Smooth muscle cell (in vitro differentiated cells): ENCODE measurements around the gene LPP. TPM values are rescaled to one million over a fixed set of nuclear protein-coding genes. Genes with fewer than 3 reads are reported as not detected.

Experiments
- DNase-seq: peaks from one replicate; lab custom pipeline; 2025; ENCODE audit not compliant: unreplicated experiment; lab: John Stamatoyannopoulos, UW
- H2AFZ ChIP-seq: fragments of 200-600 bp; sonication (generic); 2 replicates; pipeline ENCODE4 v1.6.0; 2016; ENCODE audit warnings: antibody characterized with exemption, low read depth, mild to moderate bottlenecking
- H3F3A ChIP-seq: fragments of 200-600 bp; sonication (generic); 2 replicates; pipeline ENCODE4 v1.6.0; 2017; ENCODE audit warnings: antibody characterized with exemption, low read depth
- H3K27ac ChIP-seq: fragments of 200-600 bp; sonication (generic); 2 replicates; pipeline ENCODE4 v1.5.1; 2016; ENCODE audit warnings: low read depth, mild to moderate bottlenecking
- H3K27me3 ChIP-seq: fragments of 200-600 bp; sonication (generic); 2 replicates; pipeline ENCODE4 v1.6.1; 2016; ENCODE audit warnings: low read depth, mild to moderate bottlenecking
- H3K36me3 ChIP-seq: fragments of 200-600 bp; sonication (generic); 2 replicates; pipeline ENCODE4 v1.5.1; 2016; ENCODE audit warnings: low read depth
- H3K4me1 ChIP-seq: fragments of 200-600 bp; sonication (generic); 2 replicates; pipeline ENCODE4 v1.5.1; 2016; ENCODE audit warnings: low read depth
- H3K4me2 ChIP-seq: fragments of 200-600 bp; sonication (generic); 2 replicates; pipeline ENCODE4 v1.6.0; 2016; ENCODE audit warnings: mild to moderate bottlenecking
- H3K4me3 ChIP-seq: fragments of 200-600 bp; sonication (generic); 2 replicates; pipeline ENCODE4 v1.5.1; 2016; ENCODE audit warnings: mild to moderate bottlenecking
- H3K79me2 ChIP-seq: fragments of 200-600 bp; sonication (generic); 2 replicates; pipeline ENCODE4 v1.6.0; 2016; ENCODE audit warnings: low read depth, mild to moderate bottlenecking
- H3K9ac ChIP-seq: fragments of 200-600 bp; sonication (generic); 2 replicates; pipeline ENCODE4 v1.6.0; 2016; ENCODE audit warnings: low read depth
- H3K9me3 ChIP-seq: fragments of 200-600 bp; sonication (generic); replicated peaks from 2 replicates; pipeline ENCODE4 v1.5.1; 2016; ENCODE audit warnings: low read depth
- H4K20me1 ChIP-seq: fragments of 200-600 bp; sonication (generic); 2 replicates; pipeline ENCODE4 v1.6.0; 2016; ENCODE audit warnings: low read depth
- CTCF ChIP-seq: fragments of 200-600 bp; sonication (generic); IDR thresholded peaks from 2 replicates; pipeline ENCODE4 v1.5.1; 2017; ENCODE audit warnings: borderline replicate concordance, mild to moderate bottlenecking, antibody characterized with exemption; ENCODE audit not compliant: insufficient read depth, poor library complexity, severe bottlenecking
- WGBS: methylation state at CpG from one replicate; pipeline ENCODE4 v1.1.7; 2016; ENCODE audit warnings: low lambda C conversion rate; 5-methylcytosine and 5-hydroxymethylcytosine counted together
- polyA plus RNA-seq: library from polyadenylated mRNA; unstranded; fragments of >200 nt; fragmentation: Nextera tagmentation; extraction: Ambion mirVana; gene quantifications from 2 replicates; pipeline ENCODE4 v1.2.1, GENCODE V29; 2016
- total RNA-seq: library from RNA; depleted of rRNA; stranded (reverse); fragments of >200 nt; gene quantifications from 2 replicates; pipeline ENCODE4 v1.2.3, GENCODE V29; 2014

Gene LPP
- total and polyA plus RNA-seq, 2 experiments from 2014 or later: 42.3 to 128 TPM

GRCh38 chr3:188839187-188839695 lies 685.3 kb downstream of the LPP start:
- Histone ChIP-seq H3K4me2 (no peak overlapping the region), H3K27me3 (no peaks in the 10 kb centered on the region), H3K36me3 (no peaks in the 10 kb centered on the region), H3K27ac (no peak overlapping the region), H3K4me1 (no peaks in the 10 kb centered on the region), H4K20me1 (peaks cover 48% of the 10 kb centered on the region), H3F3A (peaks cover 10% of the 10 kb centered on the region), H3K79me2 (peaks cover 16% of the 10 kb centered on the region), H3K9me3 (no peaks in the 10 kb centered on the region), H2AFZ (no peak overlapping the region), H3K4me3 (no peak overlapping the region), H3K9ac (no peak overlapping the region)
- 60% methylated on average over 8 of the region's 8 CpGs for WGBS
- no peak for TF ChIP-seq CTCF
- no peak for DNase-seq

- peaks cover 49% of the 10 kb centered on the region for H4K20me1 ChIP-seq
- peaks cover 21% of the 10 kb centered on the region for H3K79me2 ChIP-seq
- TF ChIP-seq CTCF: no peak
- no peak overlapping the region for H3K4me3 ChIP-seq
- H2AFZ ChIP-seq: no peak overlapping the region
- no peaks in the 10 kb centered on the region for H3K36me3 ChIP-seq
- WGBS: 97% methylated on average over 1 of the region's 1 CpG
- H3K27ac ChIP-seq: no peak overlapping the region
- no peak overlapping the region for H3K4me2 ChIP-seq
- DNase-seq: no peak
- H3K4me1 ChIP-seq: no peaks in the 10 kb centered on the region
- H3K9ac ChIP-seq: no peak overlapping the region
- H3F3A ChIP-seq: peaks cover 10% of the 10 kb centered on the region
- no peaks in the 10 kb centered on the region for H3K27me3 ChIP-seq
- no peaks in the 10 kb centered on the region for H3K9me3 ChIP-seq
Measured at GRCh38 chr3:188840290-188840689, 686.3 kb downstream of the LPP start.

GRCh38 chr3:188841906-188842305 lies 687.9 kb downstream of the LPP start:
- TF ChIP-seq CTCF: no peak
- WGBS: 93% methylated on average over 3 of the region's 3 CpGs

GRCh38 chr3:188842639-188843038 lies 688.7 kb downstream of the LPP start:
- Histone ChIP-seq H3K4me1 (no peaks in the 10 kb centered on the region), H3K4me2 (no peak overlapping the region), H2AFZ (no peak overlapping the region), H3K79me2 (peaks cover 16% of the 10 kb centered on the region), H3K27ac (no peak overlapping the region), H4K20me1 (peaks cover 37% of the 10 kb centered on the region), H3K27me3 (no peaks in the 10 kb centered on the region), H3K9ac (no peak overlapping the region), H3K4me3 (no peak overlapping the region), H3K36me3 (no peaks in the 10 kb centered on the region), H3F3A (peaks cover 10% of the 10 kb centered on the region), H3K9me3 (no peaks in the 10 kb centered on the region)
- no peak for TF ChIP-seq CTCF
- WGBS: 95% methylated on average over 1 of the region's 1 CpG
- DNase-seq: no peak

More at GRCh38 chr3:188841906-188842305, 687.9 kb downstream of the LPP start:
- Histone ChIP-seq H3K79me2 (peaks cover 16% of the 10 kb centered on the region), H3K36me3 (no peaks in the 10 kb centered on the region), H3K4me3 (no peak overlapping the region), H4K20me1 (peaks cover 36% of the 10 kb centered on the region), H3K9ac (no peak overlapping the region), H3K9me3 (no peaks in the 10 kb centered on the region), H3K27me3 (no peaks in the 10 kb centered on the region), H3K4me2 (no peak overlapping the region), H3K4me1 (no peaks in the 10 kb centered on the region), H2AFZ (no peak overlapping the region), H3F3A (peaks cover 10% of the 10 kb centered on the region), H3K27ac (no peak overlapping the region)
- DNase-seq: no peak
